C1 segment of cervical spinal cord (tissue), 14 donors: ENCODE data around the gene INHBC.
"Not testable (repeated sequence)": the region's sequence is repeated elsewhere in the genome, so short reads cannot be mapped to it uniquely, and the experiment has no call there.

Source experiments
- DNase-seq, 14 donors: peaks; one replicate each; lab custom pipeline; 2025; lab: John Stamatoyannopoulos, UW

The INHBC gene, protein sequence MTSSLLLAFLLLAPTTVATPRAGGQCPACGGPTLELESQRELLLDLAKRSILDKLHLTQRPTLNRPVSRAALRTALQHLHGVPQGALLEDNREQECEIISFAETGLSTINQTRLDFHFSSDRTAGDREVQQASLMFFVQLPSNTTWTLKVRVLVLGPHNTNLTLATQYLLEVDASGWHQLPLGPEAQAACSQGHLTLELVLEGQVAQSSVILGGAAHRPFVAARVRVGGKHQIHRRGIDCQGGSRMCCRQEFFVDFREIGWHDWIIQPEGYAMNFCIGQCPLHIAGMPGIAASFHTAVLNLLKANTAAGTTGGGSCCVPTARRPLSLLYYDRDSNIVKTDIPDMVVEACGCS

DNA sequence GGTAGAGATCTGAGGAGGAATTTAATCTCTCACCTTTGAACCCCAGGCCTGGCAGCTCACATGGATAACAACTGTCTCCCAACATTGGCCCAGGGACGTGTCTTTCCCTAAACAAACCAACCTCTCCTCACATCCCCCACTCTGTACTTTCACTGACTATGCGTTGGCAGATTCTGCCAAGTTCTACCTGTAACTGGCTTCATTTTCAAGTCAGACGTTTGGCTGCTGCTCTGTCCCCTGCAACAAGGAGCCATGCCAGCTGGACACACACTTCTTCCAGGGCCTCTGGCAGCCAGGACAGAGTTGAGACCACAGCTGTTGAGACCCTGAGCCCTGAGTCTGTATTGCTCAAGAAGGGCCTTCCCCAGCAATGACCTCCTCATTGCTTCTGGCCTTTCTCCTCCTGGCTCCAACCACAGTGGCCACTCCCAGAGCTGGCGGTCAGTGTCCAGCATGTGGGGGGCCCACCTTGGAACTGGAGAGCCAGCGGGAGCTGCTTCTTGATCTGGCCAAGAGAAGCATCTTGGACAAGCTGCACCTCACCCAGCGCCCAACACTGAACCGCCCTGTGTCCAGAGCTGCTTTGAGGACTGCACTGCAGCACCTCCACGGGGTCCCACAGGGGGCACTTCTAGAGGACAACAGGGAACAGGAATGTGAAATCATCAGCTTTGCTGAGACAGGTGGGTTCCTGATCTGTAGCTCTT, at the start of gene INHBC:
INHBC (plus strand) TSS at position 268 of the 707 bp plus-strand sequence; CDS start at position 371, 103 bp downstream.
- no peak for DNase-seq

DNA sequence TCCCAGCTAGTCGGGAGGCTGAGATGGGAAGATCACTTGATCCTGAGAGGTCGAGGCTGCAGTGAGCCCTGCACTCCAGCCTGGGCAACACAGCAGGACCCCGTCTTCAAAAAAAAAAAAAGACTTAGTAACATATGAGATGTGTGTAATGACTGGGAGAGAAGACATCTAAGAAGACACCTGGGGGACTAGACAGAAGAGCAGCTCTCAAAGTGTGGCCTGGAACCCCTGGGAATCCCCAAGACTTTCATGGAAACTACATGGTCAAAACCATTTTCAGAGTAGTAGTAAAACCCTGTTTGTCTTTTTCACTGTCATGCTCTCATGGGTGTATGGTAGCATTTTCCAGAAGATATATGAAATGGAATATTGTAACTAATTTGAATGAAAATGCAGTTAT, 49.0 kb upstream of the INHBC start:
- no peak for DNase-seq

DNA sequence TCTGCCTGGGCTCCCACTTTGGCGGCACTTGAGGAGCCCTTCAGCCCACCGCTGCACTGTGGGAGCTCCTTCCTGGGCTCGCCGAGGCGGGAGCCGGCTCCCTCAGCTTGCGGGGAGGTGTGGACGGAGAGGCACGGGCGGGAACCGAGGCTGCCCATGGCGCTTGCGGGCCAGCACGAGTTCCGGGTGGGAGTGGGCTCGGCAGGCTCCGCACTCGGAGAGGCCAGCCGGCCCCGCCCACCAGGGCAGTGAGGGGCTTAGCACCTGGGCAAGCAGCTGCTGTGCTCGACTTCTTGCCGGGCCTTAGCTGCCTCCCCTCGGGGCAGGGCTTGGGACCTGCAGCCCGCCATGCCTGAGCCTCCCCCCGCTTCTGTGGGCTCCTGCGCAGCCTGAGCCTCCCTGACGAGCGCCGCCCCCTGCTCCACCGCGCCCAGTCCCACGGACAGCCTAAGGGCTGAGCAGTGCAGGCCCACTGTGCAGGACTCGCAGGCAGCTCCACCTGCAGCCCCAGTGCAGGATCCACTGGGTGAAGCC, 48.3 kb upstream of the INHBC start:
- no peak for DNase-seq

DNA sequence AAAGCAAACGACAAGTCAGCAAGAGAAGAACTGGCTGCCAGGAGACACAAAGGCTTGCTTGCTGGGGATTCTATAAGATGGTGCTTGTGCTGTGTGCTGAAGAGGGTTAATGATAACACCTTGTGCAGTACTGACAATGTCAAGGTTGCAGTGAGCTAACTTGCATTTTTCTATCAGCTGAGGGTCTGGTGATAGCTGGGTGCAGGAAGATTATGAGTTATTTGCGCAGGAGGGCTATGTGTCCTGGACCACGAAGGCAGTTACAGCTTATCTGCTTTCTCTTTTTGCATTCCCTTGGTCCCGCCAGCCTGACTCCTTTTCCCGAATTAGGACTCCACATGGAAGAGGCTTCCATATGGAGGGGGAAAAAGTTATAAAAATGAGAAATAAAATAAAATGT, 46.2 kb upstream of the INHBC start:
- DNase-seq: no peak

DNA sequence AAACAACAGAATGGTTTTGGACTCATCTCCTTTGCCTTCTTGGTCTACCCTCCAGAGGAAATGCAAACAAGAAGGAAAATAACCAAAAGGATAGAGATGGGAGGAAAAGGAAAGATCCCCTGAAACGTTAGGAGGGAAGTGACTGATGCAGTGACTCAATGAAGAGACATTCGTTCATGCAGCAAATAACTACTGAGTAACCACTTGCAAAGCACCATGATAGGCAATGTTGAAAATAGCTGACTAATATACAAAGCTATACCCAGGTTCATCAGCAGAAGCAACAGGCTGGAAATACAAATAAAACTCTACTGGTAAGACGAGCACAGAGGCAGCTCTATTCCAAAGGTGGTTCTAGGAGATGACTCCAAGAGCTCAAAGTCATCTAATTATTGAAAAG, 45.6 kb upstream of the INHBC start:
- DNase-seq: no peak

DNA sequence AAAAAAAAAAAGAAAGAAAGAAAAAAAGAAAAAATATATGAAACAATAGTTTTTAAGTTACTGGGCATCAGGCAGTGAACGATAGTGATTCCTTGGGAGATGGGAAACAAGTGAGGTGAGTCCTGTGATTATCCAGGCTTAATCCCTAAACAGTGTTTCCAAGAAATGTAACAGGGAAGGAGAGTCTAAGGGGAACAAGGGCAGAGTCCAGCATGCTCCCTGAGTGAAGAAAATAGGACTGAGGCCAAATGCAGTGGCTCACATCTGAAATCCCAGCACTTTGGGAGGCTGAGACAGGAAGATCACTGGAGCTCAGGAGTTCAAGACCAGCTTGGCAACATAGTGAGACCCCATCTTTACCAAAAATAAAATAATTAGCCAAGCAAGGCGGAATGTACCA, 44.4 kb upstream of the INHBC start:
- DNase-seq: no peak

DNA sequence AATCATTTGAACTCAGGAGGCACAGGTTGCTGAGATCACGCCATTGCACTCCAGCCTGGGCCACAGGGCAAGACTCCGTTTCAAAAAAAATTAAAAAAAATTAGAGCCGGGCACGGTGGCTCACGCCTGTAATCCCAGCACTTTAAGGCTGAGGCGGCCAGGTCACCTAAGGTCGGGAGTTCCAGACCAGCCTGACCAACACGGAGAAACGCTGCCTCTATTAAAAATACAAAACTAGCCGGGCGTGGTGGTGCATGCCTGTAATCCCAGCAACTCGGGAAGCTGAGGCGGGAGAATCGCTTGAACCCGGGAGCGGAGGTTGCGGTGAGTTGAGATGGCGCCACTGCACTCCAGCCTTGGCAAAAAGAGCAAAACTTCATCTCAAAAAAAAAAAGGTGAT, 39.5 kb upstream of the INHBC start:
- no peak for DNase-seq

DNA sequence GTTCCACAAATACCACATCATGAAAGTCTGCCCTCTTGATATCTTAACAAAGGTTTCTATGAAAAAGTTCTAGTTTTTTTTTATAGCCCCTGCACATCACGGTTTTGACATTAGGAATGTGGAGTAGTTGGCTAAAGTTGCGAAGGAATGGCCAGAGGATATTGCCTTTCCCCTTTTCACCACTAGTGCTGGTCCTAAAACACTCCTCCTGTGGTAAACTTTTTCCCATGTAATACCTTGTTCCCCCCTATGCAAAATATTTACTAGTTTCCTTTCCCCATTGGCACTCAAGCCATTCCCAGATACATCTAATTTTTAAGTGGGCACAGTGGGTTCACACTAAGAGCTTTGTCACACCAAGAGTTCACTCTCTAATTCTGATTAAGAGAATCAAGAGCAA, 37.1 kb upstream of the INHBC start:
- DNase-seq: no peak

DNA sequence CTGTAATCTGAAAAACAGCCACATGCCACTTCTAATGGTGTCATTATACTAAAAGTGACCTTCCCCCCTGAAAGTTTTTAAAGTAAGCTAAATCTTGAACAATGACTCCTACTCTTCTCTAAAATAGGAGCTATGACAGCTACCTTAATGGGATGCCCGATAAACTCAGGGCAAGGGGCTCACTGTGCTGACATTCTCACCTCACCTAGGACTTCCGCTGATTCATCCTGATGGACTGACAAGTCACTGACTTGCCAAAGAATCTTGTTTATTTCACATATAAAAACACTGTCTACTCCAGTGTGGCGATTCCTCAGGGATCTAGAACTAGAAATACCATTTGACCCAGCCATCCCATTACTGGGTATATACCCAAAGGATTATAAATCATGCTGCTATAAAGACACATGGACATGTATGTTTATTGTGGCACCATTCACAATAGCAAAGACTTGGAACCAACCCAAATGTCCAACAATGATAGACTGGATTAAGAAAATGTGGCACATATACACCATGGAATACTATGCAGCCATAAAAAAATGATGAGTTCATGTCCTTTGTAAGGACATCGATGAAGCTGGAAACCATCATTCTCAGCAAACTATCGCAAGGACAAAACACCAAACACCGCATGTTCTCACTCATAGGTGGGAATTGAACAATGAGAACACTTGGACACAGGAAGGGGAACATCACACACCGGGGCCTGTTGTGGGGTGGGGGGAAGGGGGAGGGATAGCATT, 34.7 kb upstream of the INHBC start:
- not testable (repeated sequence) for DNase-seq

DNA sequence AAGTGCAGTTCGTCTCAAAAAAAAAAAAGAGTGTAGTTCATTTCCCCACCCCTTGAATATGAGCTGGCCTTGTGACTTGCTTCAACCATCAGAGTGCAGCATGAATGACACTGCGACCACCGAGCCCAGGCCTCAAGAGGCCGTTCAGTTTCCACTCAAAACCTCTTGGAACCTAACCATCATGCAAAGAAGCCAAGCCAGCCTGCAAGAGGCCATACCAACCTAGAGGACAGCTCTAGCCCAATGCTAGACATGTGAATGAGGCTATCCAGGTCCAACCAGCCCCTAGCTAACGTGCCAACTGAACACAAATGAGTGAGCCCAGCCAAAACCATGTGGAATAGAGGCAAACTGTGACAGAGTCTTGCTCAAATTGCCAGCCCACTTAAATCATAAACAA, 33.4 kb upstream of the INHBC start:
- DNase-seq: no peak

DNA sequence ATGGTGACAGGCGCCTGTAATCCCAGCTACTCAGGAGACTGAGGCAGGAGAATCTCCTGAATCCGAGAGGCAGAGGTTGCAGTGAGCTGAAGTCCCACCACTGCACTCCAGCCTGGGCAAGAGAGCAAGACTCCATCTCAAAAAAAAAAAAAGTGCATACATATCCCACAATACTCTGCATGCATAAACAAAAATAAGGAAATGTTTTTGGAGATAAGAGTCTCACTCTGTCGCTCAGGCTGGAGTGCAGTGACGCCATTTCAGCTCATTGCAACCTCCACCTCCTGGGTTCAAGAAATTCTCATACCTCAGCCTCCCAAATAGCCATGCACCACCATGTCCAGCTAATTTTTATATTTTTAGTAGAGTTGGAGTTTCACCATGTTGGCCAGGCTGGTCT, 32.4 kb upstream of the INHBC start:
- DNase-seq: not testable (repeated sequence)

DNA sequence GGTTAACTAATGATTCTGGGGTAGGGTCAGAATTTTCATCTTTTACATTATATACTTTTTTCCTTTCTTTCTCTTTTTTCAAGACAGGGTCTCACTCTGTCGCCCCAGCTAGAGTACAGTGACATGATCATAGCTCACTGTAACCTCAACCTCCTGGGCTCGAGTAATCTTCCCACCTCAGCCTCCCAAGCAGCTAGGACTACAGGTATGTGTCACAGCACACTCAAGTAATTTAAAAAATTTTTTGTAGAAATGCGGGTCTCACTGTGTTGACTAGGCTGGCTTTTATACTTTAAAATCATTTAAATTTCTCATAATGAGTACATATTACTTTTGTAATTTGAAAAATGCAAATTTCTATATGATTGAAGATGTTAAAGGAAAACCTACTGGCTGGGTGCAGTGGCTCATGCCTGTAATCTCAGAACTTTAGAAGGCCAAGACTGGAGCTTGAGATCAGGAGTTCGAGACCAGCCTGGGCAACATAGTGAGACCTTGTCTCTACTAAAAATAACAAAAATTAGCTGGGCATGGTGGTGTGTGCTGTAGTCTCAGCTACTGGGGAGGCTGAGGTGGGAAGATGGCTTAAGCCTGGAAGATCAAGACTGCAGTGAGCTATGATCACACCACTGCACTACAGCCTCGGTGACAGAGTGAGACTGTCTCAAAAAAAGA, 29.5 kb upstream of the INHBC start:
- DNase-seq: no peak

DNA sequence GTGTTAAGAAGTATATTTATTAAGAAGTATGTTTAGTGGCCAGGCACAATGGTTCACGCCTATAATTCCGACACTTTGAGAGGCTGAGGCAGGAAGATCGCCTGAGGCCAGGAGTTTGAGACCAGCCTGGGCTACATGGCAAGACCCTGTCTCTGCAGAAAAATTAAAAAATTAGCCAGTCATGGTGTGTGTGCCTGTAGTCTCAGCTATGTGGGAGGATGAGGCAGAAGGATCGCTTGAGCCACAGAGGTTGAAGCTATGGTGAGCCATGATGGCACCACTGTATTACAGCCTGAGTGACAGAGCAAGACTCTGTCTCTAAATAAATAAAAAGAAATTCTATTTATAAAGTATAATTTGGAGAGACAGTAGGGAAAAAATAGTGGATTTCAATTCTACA, 24.1 kb upstream of the INHBC start:
- no peak for DNase-seq

DNA sequence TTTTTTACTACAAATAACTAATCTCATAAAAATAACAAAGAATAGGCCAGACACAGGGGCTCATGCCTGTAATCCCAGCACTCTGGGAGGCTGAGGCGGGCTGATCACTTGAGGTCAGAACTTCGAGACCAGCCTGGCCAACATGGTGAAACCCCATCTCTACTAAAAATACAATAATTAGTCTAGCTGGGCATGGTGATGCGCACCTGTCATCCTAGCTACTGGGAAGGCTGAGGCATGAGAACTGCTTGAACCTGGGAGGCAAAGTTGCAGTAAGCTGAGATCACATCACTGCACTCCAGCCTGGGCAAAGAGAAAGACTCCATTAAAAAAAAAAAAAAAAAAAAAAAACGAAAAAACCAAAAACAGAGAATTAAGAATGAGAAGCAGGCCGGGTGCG, 20.4 kb upstream of the INHBC start:
- DNase-seq: not testable (repeated sequence)

DNA sequence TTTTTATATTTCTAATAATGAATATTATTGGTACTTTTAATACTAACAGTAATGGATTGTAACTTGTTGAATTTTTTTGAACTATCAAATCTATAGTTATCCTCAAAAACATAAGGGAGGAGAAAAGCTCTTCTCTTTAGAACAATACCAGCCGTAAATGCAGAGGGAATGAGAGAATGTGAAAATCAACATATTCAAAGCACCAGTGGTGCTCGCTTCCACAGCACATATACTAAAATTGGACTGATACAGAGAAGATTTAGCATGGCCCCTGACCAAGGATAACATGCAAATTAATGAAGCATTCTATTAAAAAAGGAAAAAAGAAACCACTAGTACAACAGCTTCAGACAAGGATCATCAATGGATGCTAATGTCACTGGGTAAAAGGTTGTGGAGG, 19.5 kb upstream of the INHBC start:
- DNase-seq: no peak

DNA sequence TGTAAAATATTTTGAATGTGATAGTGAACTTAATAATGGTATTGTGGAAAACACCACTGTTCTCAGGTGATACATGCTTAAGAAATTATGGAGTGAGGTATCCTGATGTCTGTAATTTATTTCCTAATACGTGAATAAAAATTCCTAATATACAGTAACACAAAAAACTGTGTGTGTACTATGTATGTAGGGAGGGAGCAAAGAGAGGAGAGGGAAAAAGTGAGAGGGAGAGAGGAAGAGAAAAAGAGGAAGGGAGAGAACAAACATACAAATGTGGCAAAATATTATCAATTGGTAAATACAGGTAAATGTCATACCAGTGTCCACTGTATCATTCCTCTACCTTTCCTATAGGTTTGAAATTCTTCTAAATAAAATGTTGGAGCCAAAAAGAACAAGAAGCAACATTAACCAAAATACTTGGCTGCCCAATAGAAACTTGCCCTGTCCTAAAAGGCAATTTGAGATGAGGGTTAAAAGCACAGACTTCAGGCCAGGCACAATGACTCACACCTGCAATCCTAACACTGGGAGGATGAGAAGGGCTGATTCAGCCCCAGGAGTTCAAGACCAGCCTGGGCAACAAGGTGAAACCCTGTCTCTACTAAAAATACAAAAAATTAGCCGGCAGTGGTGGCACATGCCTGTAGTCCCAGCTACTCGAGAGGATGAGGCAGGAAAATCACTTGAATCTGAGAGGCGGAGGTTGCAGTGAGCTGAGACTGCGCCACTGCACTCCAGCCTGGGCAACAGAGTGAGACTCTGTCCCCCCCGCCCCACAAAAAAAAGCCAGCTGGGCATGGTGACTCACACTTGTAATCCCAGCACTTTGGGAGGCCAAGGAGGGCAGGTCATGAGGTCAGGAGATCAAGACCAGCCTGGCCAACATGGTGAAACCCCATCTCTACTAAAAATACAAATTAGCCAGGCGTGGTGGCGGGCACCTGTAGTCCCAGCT, 18.3 kb upstream of the INHBC start:
- no peak for DNase-seq

DNA sequence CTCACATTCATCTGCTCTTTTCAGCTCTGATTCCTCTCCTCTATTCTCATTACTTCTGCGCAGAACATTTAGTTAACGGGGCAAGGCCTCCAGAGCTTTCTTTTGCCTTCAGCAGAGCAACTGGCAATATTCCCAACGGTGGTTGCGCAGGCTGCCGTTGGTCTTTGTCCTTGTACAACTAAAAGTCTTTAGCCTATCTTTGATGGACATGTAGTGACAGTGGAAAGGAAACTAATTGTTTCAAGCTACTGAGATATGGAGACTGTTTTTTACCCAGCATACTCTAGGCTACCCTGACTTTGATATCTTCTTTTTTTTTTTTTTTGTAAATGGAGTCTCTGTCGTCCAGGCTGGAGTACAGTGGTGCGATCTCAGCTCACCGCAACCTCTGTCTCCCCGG, 16.3 kb upstream of the INHBC start:
- DNase-seq: no peak

DNA sequence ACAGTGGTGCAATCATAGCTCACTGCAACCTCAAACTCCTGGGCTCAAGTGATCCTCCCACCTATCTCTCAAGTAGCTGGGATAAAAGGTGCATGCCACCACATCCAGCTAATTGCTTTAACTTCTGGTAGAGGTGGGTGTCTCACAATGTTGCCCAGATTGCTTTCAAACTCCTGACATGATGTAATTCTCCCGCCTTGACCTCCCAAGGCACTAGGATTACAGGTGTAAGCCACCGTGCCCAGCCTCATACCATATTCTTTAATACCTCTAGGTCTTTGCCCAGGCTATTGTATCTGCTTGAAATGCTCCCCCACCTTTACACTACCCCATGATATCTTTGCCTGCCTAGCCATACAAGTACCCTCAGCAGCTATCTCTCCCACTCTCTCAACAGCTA, 15.1 kb upstream of the INHBC start:
- DNase-seq: no peak

DNA sequence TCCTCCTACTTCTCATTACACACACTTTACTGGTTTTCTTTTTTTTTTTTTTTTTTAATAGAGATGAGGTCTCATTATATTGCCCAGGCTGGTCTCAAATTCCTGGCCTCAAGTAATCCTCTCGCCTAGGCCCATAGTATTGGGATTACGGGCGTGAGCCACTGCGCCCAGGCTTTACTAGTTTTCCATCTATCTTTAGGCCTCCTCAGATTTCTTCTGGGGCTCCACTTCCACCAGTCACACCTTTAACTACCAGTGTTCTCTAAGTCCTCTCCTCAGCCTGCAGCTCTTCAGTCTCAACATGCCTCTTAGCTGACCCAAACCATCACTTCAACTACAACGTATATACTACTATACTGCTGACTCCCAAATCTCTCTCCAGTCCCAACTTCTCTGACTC, 14.1 kb upstream of the INHBC start:
- no peak for DNase-seq

DNA sequence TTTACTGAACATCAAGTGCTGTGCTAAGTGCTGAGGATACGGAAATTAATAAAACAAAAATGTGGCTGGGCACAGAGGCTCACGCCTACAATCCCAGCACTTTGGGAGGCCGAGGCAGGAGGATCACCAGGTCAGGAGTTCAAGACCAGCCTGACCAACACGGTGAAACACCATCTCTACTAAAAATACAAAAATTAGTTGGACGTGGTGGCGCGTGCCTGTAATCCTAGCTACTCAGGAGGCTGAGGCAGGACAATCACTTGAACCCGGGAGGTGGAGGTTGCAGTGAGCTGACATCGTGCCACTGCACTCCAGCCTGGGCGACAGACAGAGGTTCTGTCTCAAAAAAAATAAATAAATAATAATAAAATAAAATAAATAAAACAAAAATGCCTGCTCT, 7.6 kb upstream of the INHBC start:
- DNase-seq: not testable (repeated sequence)

DNA sequence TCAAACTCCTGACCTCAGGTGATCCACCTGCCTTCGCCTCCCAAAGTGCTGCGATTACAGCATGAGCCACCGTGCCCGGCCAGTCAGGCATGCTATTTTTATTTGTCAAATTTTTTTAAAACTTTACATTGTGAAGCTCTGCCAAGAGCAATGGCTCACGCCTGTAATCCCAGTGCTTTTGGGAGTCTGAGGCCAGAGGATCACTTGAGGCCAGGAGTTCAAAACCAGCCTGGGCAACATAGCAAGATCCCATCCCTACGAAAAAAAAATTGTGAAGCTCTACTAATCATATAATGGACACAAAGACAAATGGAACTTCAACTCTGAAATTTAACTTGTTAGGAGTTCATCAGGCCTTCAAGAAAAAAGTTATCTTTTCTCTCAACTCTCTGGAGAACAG, 5.6 kb upstream of the INHBC start:
- DNase-seq: no peak
